HEK293 (cell line): ENCODE data around the gene BRD2.

Experiments used
- BCL11A ChIP-seq: fragments of 450-650 bp; formaldehyde crosslinking; IDR thresholded peaks from 2 replicates; pipeline ENCODE4 v1.5.1; 2016; ENCODE audit warnings: low read depth, missing biosample characterization, missing genetic modification characterization
- PRDM1 ChIP-seq: fragments of 450-650 bp; formaldehyde crosslinking; IDR thresholded peaks from 2 replicates; pipeline ENCODE4; 2016; ENCODE audit warnings: missing biosample characterization, missing genetic modification characterization
- PRDM10 ChIP-seq: fragments of 450-650 bp; formaldehyde crosslinking; IDR thresholded peaks from 2 replicates; pipeline ENCODE4 v1.5.1; 2016; ENCODE audit warnings: missing biosample characterization, missing genetic modification characterization
- PRDM2 ChIP-seq: fragments of 450-650 bp; formaldehyde crosslinking; IDR thresholded peaks from 2 replicates; pipeline ENCODE4 v1.5.1; 2016; ENCODE audit warnings: missing biosample characterization, missing genetic modification characterization, borderline replicate concordance
- SCRT2 ChIP-seq: fragments of 450-650 bp; formaldehyde crosslinking; IDR thresholded peaks from 2 replicates; pipeline ENCODE4 v1.5.1; 2016; ENCODE audit warnings: missing biosample characterization, missing genetic modification characterization
- SETDB1 ChIP-seq: IDR thresholded peaks from one replicate; pipeline ENCODE4 v1.6.1; 2017; ENCODE audit warnings: mild to moderate bottlenecking, low read length, moderate library complexity, mixed read lengths; ENCODE audit not compliant: insufficient read length
- ZBTB17 ChIP-seq: fragments of 450-650 bp; formaldehyde crosslinking; IDR thresholded peaks from 2 replicates; pipeline ENCODE4 v1.5.1; 2016; ENCODE audit warnings: missing biosample characterization, missing genetic modification characterization
- ZBTB44 ChIP-seq: fragments of 450-650 bp; IDR thresholded peaks from 2 replicates; pipeline ENCODE4 v1.5.1; 2018; ENCODE audit warnings: missing biosample characterization, mild to moderate bottlenecking, missing genetic modification characterization
- ZNF138 ChIP-seq: fragments of 450-650 bp; formaldehyde crosslinking; IDR thresholded peaks from 2 replicates; pipeline ENCODE4 v1.5.1; 2016; ENCODE audit warnings: missing biosample characterization, missing genetic modification characterization, borderline replicate concordance
- ZNF184 ChIP-seq: fragments of 450-650 bp; IDR thresholded peaks from 2 replicates; pipeline ENCODE4 v1.5.1; 2018; ENCODE audit warnings: missing biosample characterization, mild to moderate bottlenecking, missing genetic modification characterization
- ZNF354C ChIP-seq: fragments of 450-650 bp; formaldehyde crosslinking; IDR thresholded peaks from 2 replicates; pipeline ENCODE4 v1.5.1; 2016; ENCODE audit warnings: missing biosample characterization, missing genetic modification characterization, low read depth, borderline replicate concordance
- ZNF394 ChIP-seq: fragments of 450-650 bp; formaldehyde crosslinking; IDR thresholded peaks from 2 replicates; pipeline ENCODE4 v1.5.1; 2016; ENCODE audit warnings: missing biosample characterization, missing genetic modification characterization, mild to moderate bottlenecking, moderate library complexity, borderline replicate concordance
- ZNF510 ChIP-seq: fragments of 450-650 bp; formaldehyde crosslinking; IDR thresholded peaks from 2 replicates; pipeline ENCODE4 v1.5.1; 2018; ENCODE audit warnings: mild to moderate bottlenecking, missing genetic modification characterization, missing biosample characterization; ENCODE audit not compliant: insufficient replicate concordance
- ZNF548 ChIP-seq: fragments of 450-650 bp; formaldehyde crosslinking; IDR thresholded peaks from 2 replicates; pipeline ENCODE4 v1.5.1; 2016; ENCODE audit warnings: missing biosample characterization, missing genetic modification characterization
- ZNF558 ChIP-seq: fragments of 450-650 bp; formaldehyde crosslinking; IDR thresholded peaks from 2 replicates; pipeline ENCODE4 v1.5.1; 2016; ENCODE audit warnings: missing biosample characterization, missing genetic modification characterization
- ZNF600 ChIP-seq: fragments of 450-650 bp; formaldehyde crosslinking; IDR thresholded peaks from 2 replicates; pipeline ENCODE4 v1.5.1; 2016; ENCODE audit warnings: missing biosample characterization, missing genetic modification characterization
- ZNF660 ChIP-seq: fragments of 450-650 bp; IDR thresholded peaks from 2 replicates; pipeline ENCODE4 v1.5.1; 2018; ENCODE audit warnings: missing biosample characterization, mild to moderate bottlenecking, missing genetic modification characterization
- TF ChIP-seq, protein P1 (sequence below): fragments of 450-650 bp; formaldehyde crosslinking; IDR thresholded peaks from 2 replicates; pipeline ENCODE4 v1.5.1; 2016; ENCODE audit warnings: missing biosample characterization, missing genetic modification characterization
- TF ChIP-seq, protein P2 (sequence below): fragments of 450-650 bp; formaldehyde crosslinking; IDR thresholded peaks from 2 replicates; pipeline ENCODE4 v1.5.1; 2017; ENCODE audit warnings: missing biosample characterization, mild to moderate bottlenecking, missing genetic modification characterization, moderate library complexity
- TF ChIP-seq, protein P3 (sequence below): fragments of 450-650 bp; formaldehyde crosslinking; IDR thresholded peaks from 2 replicates; pipeline ENCODE4 v1.5.1; 2016; ENCODE audit warnings: missing biosample characterization, missing genetic modification characterization

BRD2 gene

GRCh38 chr6:32967151-32968091, 973 bp upstream of the BRD2 start (continued):
- TF ChIP-seq, protein P1, sequence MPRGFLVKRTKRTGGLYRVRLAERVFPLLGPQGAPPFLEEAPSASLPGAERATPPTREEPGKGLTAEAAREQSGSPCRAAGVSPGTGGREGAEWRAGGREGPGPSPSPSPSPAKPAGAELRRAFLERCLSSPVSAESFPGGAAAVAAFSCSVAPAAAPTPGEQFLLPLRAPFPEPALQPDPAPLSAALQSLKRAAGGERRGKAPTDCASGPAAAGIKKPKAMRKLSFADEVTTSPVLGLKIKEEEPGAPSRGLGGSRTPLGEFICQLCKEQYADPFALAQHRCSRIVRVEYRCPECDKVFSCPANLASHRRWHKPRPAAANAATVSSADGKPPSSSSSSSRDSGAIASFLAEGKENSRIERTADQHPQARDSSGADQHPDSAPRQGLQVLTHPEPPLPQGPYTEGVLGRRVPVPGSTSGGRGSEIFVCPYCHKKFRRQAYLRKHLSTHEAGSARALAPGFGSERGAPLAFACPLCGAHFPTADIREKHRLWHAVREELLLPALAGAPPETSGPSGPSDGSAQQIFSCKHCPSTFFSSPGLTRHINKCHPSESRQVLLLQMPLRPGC (tag by site-specific recombination): no peak
- TF ChIP-seq PRDM1 (tag by site-specific recombination) (peak; percentile 90), PRDM10 (tag by site-specific recombination) (peak; percentile 57), PRDM2 (tag by site-specific recombination) (no peak), ZNF354C (tag by site-specific recombination) (no peak), ZBTB44 (tag by site-specific recombination) (no peak), ZNF660 (tag by site-specific recombination) (peak; percentile 97), ZNF548 (tag by site-specific recombination) (no peak), ZNF510 (tag by site-specific recombination) (no peak), ZNF138 (tag by site-specific recombination) (no peak), ZBTB17 (tag by site-specific recombination) (peak; percentile 60), ZNF558 (tag by site-specific recombination) (peak; percentile 28; the same call in 1 of the 2 replicates), ZNF600 (tag by site-specific recombination) (peak; percentile 72), SCRT2 (no peak), ZNF184 (tag by site-specific recombination) (no peak), BCL11A (tag by site-specific recombination) (no peak), SETDB1 (no peak), ZNF394 (tag by site-specific recombination) (no peak)
- TF ChIP-seq, protein P2, sequence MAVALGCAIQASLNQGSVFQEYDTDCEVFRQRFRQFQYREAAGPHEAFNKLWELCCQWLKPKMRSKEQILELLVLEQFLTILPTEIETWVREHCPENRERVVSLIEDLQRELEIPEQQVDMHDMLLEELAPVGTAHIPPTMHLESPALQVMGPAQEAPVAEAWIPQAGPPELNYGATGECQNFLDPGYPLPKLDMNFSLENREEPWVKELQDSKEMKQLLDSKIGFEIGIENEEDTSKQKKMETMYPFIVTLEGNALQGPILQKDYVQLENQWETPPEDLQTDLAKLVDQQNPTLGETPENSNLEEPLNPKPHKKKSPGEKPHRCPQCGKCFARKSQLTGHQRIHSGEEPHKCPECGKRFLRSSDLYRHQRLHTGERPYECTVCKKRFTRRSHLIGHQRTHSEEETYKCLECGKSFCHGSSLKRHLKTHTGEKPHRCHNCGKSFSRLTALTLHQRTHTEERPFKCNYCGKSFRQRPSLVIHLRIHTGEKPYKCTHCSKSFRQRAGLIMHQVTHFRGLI: no peak
- TF ChIP-seq, protein P3, sequence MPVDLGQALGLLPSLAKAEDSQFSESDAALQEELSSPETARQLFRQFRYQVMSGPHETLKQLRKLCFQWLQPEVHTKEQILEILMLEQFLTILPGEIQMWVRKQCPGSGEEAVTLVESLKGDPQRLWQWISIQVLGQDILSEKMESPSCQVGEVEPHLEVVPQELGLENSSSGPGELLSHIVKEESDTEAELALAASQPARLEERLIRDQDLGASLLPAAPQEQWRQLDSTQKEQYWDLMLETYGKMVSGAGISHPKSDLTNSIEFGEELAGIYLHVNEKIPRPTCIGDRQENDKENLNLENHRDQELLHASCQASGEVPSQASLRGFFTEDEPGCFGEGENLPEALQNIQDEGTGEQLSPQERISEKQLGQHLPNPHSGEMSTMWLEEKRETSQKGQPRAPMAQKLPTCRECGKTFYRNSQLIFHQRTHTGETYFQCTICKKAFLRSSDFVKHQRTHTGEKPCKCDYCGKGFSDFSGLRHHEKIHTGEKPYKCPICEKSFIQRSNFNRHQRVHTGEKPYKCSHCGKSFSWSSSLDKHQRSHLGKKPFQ: peak; percentile 57; the same call in 1 of the 2 replicates
